GM21528 (cell line): ENCODE measurements around the gene CA5A.
A peak's percentile ranks its signal among the peaks of the same experiment; 100 is the strongest.
"Not testable (repeated sequence)": the region's sequence is repeated elsewhere in the genome, so short reads cannot be mapped to it uniquely, and the experiment has no call there.

ENCODE experiments used
- ATAC-seq: cut with Tn5 transposase; IDR thresholded peaks from one replicate; pipeline ENCODE4 v1.9.1; 2021; ENCODE audit warnings: mild to moderate bottlenecking, moderate library complexity; ENCODE audit not compliant: unreplicated experiment, low FRiP score

CA5A gene

DNA sequence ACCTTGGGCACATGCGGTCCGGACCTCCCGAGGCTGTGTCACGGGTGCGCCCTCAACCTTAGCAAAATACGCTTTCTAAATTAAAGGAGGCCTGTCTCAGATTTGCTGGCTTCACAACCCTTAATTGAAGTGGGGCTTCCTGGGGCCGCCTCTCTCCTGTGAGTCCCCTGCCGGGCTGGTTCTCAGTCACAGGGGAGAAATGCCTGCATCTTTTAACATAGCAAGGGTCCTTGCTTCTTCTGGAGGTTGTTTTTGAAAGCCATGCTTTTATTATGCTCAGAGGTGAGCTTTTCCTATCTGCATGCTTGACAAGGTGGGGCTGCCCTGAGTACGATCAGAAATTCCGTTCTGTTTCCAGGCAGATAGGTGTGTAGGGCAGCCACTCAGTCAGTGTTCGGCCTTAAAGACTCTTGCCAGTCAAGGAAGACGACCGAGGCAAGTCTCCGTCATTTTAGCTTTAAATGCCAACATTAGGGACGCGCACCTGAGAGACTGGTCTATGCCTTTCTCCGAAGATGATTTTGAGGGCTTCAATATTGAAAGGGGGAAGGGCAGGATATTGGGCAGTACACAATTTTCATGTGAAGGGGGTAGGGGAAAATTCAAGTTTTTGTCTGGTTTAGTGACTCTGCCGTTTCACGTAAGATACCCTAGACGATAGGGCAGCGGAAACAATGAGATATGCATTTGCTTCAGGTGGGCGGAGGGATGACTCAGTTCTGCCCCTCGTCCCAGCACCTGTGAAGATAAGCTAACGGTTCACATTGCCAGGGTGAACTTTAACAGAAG is 61.5 kb downstream of the CA5A start:
- ATAC-seq, result no peak

DNA sequence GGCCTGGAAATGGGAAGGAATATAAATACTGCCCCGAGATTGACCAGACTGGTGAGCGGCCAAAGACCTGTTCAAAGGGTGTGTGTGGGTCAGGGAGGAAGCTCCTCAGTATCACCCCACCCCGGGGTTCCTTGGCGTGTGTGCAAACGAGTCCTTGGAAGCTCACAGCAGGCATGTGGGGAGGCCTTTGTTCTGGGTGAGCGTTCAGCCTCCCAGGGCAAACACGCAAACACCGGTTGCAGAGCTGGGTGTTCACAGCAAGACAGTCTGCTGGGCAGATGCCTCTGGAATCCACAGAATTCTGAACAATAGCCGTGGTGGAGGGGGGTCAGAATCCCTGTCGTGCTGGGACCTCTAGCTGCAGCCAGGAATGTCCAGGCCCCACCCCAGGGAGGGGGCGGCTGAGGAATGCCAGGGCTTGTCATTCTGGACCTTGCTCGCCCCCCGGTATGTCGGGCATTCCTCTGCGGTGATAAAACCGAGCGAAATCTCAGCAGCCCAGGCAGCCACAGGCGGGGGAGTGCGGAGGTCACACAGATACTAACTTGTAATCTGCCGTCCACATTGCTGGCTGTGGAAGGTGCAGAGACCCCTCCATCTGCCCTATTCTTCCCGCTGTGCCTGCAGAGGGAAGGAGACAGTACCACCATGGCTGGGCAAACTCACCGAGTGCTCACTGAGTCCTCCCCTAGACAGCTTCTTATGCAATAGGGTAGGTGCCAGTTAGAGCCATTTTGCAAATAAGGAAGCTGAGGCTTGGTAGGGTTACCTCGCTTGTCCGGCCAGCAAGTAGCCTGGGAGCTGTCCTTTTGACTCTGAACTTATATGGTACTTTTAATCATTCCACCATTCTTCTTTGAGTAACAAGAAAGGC is 65.7 kb downstream of the CA5A start:
- not testable (repeated sequence) for ATAC-seq

DNA sequence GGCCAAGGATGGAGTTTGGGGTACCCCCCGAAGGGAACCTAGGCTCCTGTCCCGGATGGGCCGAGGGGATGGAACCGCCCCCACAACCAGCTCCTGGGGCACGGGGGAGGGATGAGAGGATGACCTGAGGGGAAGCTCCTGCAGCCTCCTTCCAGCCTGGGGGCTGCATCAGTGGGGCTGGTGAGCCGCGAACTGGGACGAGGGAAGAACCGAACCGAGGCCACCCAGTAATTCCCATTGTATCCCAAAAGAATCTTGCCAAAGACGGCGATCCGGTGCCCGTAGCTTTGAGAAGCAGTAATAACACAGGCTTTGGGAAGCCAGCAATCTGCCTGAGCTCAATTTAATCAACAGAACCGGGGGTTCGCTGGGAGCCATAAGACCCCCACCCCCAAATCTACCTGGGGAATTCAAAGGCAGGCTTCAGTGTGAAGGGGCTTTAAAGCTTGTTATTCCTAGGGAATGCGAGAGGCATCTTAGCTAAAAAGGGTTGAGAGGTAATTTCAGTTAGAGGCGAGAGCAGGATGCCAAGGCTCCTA is 66.4 kb downstream of the CA5A start:
- not testable (repeated sequence) for ATAC-seq

DNA sequence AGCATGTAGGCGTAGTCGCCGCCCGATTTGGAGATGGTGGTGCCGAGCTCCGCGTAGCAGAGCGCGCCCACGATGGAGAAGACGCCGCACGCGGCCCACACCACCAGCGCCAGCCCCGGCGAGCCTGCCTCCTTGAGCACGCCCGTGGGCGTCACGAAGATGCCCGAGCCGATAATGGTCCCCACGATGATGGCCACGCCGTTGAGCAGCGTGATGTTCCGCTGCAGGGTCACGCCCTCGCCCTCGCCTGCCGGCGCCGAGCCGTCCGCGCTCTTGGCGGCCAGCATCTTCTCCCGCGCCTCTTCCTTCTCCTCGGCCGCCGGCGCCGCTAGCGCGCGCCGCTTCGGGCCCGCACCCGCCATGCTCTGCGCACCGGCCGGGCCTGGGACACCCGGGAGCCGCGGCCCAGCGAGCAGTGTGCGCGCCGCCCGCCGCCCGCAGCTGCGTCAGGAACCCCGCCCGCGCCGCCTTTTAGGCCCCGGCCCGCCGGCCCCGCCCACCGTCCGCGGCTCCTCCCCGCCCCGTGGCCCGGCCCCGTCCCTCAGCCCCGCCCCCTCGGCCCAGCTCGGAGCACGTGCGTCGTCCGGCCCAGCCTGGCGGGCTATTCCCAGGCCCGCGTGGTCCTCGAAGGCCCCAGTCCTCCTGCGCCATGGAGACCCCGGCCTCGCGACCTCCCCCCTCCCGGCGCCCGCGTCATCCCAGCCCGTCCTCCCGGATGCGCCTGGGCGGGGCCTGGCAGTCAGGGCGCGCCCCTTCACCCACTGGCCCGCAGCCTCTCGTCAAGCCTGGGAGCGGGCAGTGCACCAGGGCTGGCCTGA is 67.1 kb downstream of the CA5A start, which contains the start of gene SLC7A5:
Gene SLC7A5 (minus strand): TSS at position 447 of the 818 bp plus-strand sequence. CDS start 85 bp downstream, at position 362.
- ATAC-seq, result peak; percentile 59

DNA sequence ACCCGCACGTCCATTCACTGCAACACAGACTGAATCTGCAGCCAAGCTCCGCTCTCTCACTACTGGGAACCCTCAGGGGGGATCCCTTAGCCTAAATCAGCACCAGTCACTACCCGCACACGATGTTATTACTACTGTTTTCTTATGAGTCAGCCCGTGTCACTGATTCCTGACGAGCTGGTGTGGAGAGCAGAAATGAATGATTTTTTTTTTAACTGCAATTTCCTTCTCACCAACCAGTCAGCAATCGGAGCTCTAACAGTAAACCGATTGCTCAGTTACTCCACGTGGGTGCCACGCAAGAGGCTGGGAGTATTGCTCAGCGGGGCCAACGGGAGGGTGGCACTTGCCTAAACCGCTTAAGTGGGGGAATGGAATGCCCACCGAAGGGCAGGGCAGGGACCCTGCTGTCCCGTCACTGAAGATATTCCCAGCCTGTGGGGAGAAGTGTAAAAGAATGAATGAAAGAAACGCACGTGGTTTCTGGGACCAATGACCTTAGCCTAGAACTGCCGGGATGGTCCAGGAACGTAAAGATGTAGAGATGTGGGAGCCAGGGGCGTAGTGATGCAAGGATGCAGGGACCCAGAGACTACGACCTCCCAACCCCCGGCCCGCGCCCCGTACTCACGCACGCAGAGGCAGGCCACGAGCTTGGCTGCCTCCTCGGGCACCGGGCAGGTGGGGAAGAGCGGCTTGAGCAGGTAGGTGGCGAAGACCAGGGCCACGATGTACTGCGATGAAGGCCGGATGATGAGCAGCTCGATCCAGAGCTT is 67.9 kb downstream of the CA5A start:
- peak; percentile 15 for ATAC-seq

DNA sequence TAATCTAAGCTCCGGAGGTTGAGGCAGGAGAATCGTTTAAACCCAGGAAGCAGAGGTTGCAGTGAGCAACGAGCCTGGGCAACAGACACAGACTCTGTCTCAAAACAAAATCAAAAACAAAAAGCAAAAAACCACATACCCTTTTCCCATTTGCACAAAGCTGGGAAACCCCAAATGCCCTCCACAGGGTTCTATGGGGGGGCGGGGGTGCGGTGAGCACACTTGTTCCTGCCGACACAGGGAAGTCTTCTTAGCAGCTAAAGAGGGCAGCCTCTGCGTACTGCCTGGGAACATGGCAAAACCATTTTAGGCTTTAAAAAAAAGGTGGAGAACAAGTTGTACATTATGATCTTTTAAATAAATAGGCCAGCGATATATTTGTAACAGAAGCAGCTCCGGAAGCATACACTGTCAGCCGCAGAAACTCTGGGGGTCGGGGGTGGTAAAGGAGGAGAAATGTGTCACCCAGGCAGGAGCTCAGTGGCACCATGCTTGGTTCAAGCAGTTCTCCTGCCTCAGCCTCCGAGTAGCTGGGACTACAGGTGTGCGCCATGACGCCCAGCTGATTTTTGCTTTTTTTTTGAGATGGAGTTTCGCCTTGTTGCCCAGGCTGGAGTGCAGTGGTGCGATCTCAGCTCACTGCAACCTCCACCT is 70.3 kb downstream of the CA5A start:
- ATAC-seq, result not testable (repeated sequence)

DNA sequence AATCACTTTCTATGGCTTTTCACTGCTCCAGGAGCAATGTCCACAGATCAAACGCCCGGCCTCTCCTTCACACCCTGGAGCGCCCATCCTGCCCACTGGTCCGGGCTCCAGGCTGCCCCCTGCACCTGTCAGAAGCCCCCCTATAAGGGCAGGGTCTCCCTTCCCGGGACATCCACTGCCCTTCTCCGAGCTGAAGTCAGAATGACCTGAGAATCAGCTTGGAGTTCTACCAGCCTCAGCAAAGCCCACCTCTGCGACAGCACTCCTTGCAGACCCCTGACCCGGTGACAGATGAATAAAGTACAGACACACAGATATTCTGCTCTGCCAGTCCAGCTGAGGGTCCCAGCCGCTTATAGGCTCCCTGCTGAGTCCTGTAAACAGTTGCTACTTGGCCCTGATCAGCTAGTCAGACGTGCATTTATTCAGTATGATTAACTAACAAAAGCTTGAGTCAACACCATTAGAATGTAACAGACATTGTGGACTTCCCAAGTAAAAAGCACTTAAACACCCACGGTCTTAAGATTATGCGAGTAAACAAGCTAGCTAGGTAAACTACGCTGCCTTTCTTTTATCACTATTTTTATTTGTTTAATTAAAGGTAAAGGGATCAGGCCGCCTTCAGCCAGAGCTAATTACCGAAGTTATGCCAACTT is 71.9 kb downstream of the CA5A start:
- ATAC-seq, result no peak

DNA sequence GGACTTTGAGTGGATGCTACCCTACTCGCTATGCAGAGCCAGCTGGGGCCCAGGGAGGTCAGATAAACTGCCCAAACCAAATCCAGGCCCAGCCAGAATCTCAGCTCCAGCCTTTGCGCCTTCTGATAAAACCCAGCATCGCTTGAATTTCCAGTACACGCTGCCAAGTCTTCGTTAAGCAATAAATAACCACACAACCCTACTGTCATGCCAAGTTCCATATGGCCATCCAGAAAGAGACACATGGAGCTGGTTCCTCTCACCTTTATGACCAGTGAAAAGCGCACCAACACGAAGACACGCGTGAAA is 73.0 kb downstream of the CA5A start:
- not testable (repeated sequence) for ATAC-seq

DNA sequence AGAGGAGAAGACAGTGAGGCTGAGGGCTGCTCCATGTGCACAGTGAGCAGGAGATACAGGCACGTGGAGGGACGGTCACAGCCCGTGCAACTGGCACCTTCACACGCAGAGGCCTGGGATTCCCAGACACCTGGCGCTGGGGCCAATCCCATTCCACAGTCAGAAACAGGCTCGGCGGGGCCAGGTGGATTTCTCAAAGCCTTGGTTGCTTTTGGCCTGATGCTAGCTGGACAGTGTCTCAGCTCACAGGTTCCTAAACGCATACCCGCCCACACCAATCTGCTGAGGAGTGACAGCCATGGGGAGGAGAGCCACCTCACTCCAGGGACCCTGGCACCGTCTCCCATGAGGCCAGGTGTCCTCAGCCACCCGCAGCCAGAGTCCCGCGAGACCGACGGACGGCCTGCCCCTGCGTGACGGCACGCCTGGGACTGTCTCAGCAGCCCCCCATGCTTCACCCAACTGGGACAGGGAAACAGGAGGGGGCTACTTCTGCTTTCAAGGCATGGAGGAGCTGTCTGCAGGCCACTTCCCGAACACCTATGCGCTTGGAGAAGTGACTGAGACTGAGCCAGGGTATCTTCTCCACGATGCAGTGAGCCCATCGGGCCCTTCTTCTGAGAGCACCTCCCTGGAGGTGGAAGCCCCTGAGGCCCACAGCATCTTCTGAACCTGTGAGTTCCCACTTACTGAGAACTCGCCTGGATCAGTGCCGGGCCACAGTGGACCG is 73.6 kb downstream of the CA5A start:
- ATAC-seq, result not testable (repeated sequence)

DNA sequence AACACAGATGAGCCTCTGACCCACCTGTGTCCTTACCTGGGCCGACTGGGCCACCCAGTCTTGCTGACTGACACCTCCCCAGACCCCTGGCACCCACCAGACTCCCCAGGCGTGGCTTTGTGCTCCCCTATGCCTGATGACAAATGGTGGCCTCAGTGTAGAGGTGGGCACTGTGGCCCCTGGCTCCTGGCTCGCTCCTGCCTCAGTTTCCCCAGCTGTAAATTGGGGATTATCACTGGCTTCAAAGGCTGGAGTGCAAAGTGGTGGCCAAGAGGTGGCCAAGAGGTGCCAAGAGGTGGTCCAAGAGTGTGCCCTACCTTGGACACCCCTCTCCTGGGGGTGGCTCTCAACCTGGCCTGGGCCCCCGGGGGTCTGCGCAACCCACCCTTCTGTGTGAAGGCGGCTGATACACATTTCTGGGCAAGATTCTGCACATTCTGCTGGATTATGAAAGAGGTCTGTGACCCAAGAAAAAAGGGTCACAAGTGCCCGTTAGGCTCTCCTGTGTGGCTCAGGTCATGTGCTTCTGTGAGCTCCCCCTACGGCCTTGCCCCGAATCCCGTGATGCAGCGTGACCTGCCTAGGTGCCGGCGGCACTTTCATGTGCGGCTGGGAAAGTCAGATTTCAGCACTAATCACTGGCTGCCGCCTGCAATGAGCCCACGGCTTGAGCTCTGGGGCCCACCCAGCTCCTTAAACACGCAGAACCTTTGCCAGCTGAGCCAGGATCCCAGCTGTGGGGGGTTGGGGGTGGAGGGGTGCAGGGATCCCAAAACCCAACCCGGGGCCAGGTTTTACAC is 74.8 kb downstream of the CA5A start:
- not testable (repeated sequence) for ATAC-seq

DNA sequence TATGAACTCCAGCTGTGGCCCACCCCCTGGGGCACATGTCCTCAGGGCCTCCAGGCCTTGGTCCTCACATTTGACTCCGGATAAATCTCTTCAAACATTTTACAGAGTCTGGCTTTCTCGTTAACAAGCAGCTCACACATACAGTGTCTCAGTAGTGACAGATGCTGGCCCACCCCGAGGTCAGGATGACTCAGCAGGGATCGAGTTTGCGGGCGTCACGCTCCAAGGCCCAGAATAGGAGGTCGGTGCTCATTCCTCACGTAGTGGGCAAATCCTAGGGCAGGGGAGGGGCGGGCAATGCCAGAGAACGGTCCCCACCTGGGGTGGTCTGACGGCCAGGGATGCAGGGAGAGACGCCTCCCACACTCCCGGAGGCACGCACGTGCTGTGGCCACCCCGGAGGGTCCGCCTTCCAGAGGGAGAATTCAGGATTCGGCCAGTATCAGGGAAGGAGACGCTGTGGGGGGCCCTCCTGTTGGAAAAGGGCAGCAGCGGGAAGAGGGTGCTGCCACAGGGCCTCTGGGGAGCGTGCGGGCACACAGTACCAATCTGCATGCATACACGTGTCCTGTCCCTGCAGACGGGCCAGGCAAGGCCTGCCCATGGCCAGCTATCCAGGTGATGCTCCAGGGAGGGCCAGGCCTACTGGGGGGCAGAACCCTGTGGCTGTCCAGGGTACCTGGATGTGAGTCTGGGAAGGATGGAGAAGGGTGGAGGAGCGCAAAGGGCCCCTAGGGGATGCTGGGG is 75.6 kb downstream of the CA5A start:
- no peak for ATAC-seq

DNA sequence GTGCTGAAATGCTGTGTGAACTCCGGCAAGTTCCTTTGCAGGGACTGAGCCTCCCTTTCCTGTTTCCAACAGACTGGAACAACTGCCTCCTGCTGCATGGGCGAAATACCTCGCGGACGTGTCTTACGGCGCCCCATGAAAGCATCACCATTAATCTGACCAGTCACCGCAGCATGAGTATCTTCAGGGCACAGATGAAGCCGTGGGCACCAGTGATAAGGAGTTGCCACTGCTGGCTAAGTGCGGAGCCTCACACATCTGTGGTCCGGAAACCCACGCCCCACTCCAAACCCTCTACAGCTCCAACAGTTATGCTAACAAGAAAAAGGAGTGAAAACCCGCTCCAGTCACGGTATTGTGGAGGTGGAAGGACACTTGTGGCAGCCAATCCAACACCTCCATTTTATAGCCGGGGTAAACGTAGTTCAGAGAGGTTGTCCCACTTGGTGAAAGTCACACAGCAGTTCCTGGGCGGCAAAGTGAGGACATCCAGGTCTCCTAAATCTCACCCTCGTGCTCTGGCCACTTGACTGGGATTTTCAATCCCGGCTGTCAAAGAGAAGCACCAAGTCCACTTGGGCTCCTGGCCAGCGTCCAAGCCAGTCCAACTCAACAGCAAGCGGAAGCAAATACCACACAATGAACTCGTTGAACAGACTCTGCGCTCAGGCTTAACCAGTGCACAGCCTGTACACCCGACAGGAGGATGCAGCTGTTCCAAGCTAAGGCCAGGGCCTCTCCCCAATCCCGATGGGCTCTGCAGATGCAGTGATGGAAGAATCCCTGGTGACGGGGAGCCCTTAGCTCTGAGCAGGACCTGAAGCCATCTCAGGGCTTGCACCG is 78.0 kb downstream of the CA5A start:
- ATAC-seq, result not testable (repeated sequence)

DNA sequence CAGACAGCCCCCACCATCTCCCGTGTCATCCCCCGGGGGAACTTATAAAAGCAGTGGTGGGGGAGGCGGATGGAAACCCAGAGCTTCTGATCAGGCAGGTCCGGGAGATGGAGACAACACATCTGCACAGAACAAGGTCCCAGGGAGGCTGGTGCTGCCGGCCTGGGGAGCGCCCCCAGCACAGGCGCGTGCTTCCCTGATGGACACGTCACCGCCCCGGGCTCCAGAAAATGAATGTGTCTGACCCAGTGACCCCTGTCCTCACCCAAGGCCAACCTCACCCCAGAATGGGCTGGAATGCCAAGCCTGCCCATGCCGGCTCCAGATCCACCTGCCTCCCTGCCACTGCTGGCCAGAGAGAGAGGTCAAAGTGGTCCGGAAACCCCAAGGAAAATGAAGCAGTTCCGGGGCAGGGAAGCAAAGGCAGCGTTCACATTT is 79.5 kb downstream of the CA5A start:
- ATAC-seq, result no peak

DNA sequence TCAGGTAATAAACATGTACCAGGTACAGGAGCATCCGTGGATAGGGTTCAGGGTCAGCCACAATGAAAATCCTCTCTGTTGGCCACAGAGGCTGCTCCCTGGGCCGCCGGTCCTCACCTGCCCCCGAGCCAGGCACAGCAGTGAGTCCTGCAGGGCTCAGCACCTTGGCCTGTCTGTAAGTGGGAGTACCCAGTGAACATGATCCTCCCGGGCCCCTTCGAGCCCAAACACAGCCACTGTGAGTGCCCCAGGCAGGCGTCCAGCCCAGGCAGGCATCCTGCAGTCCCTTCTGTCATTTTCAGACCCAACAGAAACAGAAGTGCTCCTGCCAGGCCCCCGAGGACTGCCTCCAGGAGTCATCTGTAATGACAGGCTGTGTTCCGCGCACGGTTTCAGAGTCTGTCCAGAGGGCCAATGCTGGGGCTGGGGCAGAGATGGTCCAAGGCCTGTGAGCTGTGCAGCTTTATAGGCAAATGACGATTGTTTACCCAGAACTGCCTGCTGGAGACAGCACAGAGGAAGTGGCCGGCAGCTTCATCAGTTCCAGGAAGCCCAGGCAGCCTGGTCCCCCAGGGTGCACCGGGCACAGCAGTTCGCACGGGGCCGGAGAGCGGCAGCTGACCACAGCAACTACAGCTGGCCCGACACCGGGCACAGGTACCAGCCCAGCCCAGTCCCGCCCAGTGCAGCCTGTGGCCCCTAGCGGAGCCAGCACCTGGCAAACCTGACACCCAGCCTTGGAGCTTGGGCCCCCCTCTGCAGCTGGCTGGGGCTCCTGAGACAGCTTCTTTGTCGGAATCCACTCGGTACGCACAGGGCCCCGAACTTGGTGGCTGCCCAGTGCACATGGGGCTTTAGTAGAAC is 80.2 kb downstream of the CA5A start:
- ATAC-seq, result no peak
